LNCAP (cell line): ENCODE data around the gene KCNMA1.

Experiments
- CTCF ChIP-seq: fragments of 450-650 bp; IDR thresholded peaks from 2 replicates; pipeline ENCODE4 v1.5.1; 2017; ENCODE audit warnings: mild to moderate bottlenecking

KCNMA1 gene

GRCh38 chr10:77361426-77361825 lies 276.2 kb downstream of the KCNMA1 start:
- no peak for TF ChIP-seq CTCF

GRCh38 chr10:77360835-77361234 lies 276.8 kb downstream of the KCNMA1 start:
- no peak for TF ChIP-seq CTCF

GRCh38 chr10:77359950-77360520 lies 277.6 kb downstream of the KCNMA1 start:
- TF ChIP-seq CTCF: no peak

GRCh38 chr10:77359287-77359691 lies 278.3 kb downstream of the KCNMA1 start:
- no peak for TF ChIP-seq CTCF

- no peak for TF ChIP-seq CTCF
Measured at GRCh38 chr10:77358656-77359055, 279.0 kb downstream of the KCNMA1 start.

- no peak for TF ChIP-seq CTCF
Measured at GRCh38 chr10:77357611-77358310, 279.8 kb downstream of the KCNMA1 start.

GRCh38 chr10:77357185-77357584 lies 280.4 kb downstream of the KCNMA1 start:
- TF ChIP-seq CTCF: no peak
